GM20431 (cell line): Measurements from ENCODE around the gene PFDN5.
"Not testable (repeated sequence)": the region's sequence is repeated elsewhere in the genome, so short reads cannot be mapped to it uniquely, and the experiment has no call there.

Experiments
- in situ Hi-C: fragments of 300-500 bp; cut with MseI, MboI; formaldehyde crosslinking; loops from one replicate; pipeline ENCODE4 v1.15.0; 2020; ENCODE audit warnings: low sequenced_read_pairs; ENCODE audit not compliant: unreplicated experiment

PFDN5 gene

DNA sequence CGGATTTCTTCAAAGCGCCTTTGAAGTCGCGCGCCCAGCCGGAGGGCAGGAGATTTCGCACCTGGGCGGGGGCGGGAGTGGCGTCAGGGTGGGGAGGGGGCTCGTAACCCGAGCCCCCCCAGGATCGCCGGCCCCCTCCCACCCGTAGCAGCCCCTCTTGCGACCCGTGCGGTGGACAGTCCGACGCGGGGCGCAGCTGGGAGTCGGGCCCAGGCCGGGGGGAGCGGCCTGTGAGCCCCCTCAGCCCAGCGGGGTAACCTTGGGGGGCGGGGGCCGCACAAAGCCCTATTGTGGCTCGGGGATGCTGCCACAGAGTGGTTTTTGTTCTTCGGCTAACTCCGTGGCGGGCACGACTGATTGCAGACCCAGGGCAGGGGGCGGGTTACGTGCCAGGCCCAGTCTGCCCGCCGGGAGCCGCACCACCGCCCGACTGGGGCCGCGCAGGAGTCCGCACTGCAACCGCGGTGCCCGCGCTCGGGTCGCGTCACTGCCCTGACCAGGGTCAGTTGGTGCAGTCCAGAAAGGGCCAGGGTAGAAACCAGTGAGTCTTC is 30.2 kb downstream of the PFDN5 start:
- in situ Hi-C loops, result no loop called here

DNA sequence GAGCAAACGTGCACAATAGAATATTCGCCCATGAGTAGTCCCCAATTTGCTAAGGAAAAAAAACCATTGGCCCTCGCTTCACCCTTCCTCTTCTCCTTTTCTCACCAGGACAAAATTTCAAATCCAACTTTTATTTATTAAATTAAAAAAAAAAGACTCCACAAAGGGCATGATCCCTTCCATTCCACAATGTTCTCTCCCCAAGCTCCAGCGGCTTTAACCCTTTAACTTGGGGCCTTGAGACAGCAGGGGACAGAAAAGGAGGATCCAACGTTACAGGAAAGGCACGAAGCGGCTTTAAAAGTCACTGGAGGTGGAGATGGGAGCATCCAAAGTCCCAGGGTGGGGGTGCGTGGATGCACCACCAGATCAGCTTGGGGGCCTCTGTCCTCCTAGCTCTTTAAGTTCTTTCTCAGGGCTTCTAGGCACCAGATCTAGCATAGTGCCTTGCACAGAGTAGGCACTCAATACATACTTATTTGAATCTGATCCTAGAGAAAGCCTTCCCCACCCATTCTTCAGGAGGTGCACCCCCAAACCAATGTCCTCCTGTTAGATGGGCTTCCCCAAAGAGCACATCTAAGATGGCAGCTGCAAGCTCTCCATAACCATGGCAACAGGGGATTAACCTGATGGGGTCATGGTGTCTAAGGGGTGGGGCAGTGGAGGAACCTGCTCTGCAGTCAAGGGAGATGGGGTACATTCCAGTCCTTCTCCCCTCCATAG is 31.3 kb downstream of the PFDN5 start:
- in situ Hi-C loops, result no loop called here

DNA sequence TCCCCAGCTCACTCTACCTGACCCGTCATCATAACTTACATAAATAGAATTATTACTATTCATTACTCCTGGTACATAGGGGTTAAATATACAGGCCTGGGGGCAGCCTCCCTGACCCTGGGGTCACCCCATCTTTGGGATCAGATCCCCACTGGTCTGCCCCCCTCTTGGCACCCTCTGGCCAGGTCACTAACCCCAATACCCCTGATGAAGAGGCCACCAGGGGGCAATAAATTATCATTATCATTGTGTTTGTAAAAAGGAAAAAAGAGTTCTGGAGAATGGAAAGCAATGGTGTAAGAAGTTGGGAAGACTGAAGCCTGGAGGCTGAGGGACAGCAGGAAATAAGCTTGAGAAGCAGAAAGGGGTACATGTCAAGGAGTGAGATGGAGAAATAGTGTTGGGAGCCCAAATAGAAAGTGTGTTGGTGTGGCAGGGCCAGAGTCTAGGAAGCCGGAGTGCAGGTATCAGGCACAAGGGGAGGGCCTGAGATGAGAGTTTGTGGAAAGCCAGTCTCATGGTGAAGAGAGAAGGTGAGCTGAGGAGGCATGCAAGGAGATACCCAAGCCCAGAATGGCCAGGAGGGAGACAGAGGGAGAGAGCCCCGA is 32.2 kb downstream of the PFDN5 start:
- in situ Hi-C loops, result no loop called here

DNA sequence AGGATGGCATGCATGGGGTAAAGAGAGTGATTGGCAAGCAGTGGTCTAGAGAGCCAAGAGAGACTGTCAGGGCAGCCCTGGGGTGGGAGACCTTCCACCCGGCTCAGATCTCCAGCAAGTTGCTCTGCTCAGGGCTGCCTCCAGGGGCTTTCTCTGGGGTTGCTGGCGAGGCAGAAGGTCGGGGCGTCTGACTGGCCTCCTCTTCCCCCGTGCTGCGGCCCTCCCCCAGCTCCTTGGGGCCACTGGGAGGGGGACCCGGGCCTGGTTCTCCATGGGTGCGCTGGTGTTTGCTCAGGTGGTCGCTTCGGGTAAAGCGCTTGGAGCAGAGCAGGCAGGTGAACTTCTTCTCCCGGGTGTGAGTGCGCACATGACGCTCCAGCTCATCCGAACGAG is 32.7 kb downstream of the PFDN5 start:
- in situ Hi-C loops, result no loop called here

DNA sequence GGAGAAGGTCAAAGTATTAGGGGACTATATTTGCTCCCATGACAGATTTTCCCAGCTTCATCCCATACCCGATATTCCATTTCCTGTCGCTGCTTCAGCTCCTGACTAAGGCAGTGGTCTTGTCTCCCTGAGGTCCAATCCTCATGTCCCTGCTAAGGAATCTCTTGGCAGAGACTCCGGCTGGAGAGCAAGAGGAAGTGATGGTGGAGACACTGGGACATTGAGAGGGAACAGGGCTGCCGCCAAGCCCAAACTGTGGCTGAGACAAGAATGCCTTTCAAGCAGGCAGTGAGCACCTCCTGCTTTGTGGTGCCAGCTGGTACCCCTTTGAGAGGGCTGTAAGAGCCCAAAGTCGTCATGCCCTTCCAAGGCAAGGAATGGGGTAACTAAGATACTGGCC is 35.3 kb downstream of the PFDN5 start:
- in situ Hi-C loops, result no loop called here

DNA sequence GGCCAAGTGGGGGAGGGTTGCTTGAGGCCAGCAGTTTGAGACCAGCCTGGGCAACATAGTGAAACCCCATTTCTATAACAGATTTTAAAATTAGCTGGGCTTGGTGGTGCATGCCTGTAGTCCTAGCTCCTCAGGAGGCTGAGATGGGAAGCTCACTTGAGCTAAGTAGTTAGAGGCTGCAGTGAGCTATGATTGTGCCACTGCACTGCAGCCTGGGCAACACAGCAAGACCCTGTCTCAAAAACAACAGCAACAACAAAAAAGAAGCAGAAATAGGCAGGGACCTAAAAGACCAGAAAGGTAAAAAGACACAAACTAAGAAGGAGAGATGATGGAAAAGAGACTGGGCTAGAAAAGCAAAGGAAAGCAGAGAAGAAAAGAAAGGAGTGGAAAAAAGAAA is 37.0 kb downstream of the PFDN5 start:
- in situ Hi-C loops, result not testable (repeated sequence)

DNA sequence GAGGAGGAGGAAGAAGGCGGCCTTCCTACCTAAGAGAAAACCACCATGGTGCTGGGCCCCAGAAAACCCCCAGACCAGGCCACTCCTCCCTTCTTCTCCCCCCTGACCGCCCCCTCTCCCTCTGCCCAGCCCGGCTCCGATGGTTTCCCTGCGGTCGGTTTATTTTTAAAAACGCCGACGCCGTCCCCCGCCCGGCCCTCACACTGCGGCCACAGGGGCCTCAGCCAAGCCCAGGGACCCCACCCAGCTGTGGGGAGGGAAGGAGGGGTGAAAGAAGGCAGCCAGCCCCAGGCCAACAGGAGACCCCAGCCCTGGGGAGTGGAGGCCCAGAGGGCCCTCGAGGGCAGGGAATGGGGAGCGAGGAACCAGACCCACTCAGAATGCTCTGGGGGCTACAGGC is 37.4 kb downstream of the PFDN5 start:
- in situ Hi-C loops, result no loop called here

DNA sequence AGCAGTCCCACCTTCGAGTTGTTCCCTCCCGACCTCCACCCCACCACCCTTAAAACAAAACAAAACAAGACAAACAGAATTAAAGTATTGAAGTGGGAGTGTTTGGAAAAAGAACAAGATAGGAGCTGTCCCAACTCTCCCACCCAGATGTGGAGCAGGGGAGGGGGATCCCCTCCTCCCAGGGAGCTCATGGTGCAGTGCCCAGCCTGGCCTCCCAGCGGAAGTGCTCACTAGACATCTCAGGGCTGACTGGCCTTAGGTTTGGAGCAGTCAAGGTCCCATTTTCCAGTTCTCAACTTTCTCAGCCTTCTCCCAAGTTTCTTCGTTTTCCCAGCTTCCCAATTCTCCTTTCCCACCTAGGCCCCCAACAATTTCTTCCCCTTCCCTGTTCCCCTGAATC is 37.9 kb downstream of the PFDN5 start:
- in situ Hi-C loops, result no loop called here

DNA sequence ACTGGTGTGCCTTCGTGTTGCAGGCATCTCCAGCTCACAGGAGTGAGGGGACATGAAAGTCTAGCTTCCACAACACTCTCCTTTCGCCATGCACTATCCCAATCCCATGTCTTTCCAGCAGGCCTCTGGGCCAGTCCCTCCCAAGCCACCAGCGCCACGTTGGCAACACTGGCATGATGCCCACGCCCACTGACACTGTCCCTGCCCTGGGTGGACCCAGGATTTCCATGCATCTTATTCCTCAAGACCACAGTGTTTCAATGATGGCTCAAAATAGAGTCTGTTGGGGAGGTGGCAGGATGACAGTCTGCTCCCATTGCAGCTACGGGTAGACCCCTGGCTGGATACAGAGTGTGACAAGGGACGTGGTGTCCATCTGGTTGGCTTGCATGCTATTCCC is 38.5 kb downstream of the PFDN5 start:
- in situ Hi-C loops, result no loop called here

DNA sequence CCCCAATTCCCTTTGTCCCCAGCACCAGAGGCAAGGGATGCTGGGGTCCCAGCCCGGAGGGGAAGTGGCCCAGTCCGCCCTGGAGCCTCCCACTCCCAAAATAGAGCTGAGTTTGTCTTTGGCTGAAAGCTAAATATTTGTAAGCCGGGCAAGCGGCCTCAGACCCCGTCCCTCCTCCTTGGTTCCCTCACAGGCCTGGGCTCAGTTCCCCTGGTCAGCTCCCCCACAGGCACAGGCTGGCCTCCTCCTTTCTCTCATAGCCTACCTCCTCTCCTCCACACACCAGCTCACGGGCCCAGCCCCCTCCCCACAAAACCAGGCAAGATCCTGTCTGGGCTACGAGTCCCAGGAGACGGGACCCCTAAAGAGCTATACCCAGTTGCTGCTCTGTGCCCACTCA is 39.5 kb downstream of the PFDN5 start:
- in situ Hi-C loops, result no loop called here

DNA sequence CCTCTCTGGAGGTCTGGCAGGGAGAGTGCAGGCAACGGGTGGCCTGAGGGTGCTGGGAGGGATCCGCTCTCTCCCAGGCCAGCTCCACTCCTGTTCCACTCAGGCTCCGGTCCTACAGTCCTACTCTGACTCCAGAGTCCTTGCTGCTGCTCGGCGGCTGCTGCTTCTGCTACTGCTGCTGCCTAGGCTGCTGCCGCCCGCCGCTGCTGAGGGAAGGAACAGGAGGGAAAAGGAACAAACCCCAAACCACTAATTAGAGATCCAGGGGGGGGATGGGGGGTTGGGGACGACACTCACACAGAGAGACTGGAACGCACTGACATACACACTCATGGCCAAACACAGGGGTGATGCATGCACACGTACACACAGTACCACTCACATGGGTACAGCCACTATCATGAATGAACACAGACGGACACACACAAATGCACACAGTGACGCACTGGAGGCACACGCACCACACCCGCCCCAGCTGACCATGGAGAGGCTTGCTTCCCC is 40.9 kb downstream of the PFDN5 start, which contains the start of gene SP7:
Gene SP7, minus strand, starts transcription at position 174 of the 501 bp plus-strand sequence. CDS start 708 bp downstream, outside the sequence.
- in situ Hi-C loops, result no loop called here

DNA sequence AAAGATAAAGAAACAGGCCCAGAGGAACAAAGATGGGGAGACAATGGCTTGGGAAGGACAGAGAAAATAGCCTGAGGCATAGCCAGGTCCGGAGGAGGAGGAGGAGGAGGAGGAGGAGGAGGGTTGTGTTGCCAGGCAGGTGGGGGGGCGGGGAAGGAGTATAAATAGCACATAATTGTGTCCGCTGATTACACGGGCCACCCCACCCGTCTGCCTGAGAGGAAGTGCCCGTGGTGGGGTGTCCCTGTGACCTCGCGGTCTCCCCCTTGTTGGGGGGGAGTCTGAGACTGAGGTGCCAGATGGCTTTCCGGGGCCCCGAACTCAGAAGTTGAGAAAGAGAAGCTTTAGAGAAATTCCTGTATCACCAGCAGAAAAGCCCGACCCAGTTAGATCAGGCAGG is 42.7 kb downstream of the PFDN5 start:
- in situ Hi-C loops, result no loop called here

DNA sequence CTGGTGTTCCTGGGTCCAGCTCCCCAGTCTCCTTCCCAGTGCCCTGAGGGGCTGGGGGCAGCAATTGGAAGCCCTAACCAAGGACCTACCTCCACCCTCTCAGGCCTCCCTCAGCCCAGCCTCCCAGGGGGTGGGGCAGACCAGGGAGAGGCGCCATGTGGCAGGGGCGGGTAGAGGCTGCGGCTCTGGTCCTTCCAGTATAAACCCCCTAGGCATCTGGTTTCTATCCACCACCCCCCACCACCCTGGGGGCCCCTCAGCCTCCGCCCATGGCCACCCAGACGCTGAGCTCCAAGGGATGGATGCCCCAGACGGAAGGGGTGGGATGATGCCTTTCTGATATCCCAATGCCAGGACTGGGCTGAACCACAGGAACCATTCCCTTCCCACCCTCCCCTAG is 43.6 kb downstream of the PFDN5 start:
- in situ Hi-C loops, result no loop called here

DNA sequence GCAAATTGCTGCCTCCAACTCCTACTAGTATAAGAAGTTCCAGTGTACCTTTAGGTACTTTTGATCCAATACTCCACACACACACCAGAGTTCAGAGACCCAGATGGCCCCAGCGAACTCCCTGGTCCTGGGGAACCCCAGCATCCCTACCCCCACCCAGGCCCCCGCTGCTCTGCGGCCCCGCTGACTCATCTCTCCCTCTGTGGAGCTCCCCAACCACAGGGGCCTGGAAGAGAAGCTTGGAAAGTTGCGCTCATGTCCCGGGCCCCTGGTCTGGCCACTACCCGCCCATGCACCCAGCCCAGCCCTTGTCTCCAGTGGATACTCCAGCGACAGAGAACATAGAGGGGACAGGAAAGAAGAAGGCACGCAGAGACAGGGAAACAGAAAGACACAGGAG is 45.1 kb downstream of the PFDN5 start:
- in situ Hi-C loops, result no loop called here

DNA sequence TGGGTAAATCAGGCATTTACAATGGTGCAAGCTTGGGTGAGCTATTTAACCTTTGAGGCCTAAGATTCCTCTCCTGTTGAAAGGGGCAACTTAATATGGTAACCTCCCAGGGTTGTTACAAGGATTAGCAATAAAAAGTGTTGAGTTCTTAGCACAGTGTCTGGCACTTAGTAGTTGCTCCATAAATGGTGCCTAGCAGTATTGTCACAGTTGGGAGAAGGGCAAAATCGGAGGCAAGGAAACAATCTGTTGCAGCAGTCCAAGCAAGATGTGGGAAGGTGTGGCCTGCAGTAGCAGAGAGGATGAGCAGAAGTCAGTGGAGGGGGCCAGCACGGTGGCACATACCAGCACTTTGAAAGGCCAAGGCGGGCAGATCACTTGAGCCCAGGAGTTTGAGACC is 48.1 kb downstream of the PFDN5 start:
- in situ Hi-C loops, result no loop called here

DNA sequence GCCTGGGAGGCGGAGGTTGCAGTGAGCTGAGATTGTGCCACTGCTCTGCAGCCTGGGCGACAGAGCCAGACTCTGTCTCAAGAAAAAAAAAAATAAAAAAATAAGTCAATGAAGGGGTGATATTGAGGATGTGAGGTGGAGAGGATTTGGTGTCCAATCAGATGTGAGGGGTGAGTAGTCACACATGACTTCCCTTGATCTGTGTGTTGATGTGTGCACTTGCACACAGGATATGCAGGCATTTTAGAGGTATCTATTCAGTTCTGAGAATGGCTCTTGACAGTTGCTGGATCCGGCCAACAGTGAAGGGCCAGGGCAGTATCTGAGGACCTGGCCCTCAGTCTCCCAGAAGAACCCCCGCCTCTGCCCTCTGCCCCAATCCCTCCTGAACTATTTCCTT is 48.6 kb downstream of the PFDN5 start:
- in situ Hi-C loops, result no loop called here

DNA sequence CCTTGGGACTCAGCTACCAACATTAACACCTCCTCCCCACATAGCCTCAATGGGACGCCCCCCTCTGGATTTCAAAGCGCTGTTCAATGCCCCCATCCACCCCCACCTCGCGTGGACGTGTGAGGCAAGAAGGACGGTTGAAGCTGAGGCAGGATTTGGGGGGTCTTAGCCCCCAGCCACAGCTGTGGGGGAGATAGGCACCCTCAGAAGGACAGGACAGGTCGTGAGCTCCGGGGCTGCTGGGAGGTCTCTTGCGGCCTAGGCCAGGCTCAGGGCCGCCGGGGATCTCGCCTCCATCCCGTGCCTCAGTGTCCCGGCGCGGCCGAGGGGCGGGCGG is 49.1 kb downstream of the PFDN5 start:
- in situ Hi-C loops, result no loop called here

DNA sequence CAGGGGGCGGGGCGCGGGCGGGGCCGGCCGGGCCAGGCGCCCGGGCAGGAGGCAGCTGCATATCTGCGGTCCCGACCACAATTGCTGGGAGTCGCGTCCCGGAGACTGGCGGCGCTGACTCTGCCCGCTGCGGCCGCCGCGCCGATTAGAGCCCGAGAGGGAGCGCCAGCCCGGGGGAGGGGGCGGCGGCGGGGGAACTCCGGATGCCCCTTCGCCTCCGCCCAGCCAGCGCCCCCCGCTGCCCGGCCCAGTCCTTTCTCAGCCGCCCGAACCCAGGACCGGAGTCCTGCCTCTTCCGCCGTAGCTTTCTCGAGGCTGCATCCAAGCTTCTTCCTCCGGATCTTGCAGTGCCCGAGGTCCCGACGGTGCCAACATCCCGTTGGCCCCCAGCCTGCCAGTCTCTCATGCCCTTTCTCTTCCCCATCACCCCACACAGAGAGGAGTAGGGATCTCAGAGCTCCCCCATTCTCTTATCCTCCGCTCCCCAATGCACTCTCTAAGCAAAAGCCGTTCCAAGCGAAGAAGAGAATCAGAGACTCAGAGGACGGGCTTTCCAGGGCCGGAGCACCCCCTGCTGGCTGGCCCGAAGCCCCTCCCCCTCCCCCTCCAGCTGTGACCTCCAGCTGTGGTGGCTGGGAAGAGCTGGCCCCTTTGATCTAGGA is 49.6 kb downstream of the PFDN5 start:
- in situ Hi-C loops, result no loop called here

DNA sequence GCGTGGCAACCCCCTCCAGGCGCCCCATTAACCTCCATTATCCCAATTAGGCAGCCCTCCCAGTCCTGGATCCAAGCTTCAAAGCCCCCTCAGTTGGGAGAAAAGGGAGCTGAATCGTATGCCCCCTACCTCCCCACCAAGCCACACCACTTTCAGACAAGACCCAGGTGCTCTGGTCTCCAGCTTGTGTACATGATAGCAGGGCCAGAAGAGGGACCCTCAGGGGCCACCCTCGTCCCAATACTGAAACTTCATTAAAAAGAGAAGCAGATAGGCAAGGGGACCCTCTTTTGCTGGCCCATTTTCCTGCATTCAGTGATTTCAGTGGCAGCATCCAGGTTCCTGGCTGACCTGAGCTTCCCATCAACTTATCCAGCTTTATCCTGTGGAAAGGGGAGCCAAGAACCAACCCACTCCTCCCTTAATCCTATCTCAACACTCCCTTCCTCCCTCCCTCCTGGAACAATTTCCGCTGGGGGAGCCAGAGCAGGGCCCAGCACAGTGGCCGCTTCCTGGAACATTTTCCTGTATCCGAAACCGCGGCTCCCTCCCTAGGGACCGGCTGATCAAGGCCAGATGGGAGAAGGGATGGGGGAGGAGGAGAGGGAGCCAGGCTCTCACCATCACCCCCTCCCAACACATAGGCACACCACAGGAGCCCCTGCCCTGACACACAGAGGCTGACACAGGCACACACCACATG is 50.3 kb downstream of the PFDN5 start:
- in situ Hi-C loops, result no loop called here

DNA sequence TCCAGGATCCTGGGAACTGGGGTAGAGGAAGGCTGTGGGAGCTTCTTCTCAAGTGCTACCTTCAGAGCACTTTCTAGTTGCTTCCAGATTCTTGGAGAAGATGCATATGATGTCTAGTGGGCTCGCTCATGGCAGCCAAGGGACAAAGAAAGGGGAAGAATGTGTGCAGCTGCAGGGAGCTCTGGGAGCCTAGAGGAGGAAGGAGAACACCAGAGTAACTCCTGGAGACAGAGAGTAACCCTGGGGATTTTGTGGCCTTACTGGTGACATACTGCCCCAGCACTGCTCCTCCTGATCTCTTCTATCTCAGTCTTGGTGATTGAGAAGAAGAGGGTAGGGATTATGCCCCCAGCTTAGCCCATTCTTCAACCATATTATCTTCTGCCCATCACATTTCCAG is 51.1 kb downstream of the PFDN5 start:
- in situ Hi-C loops, result no loop called here

DNA sequence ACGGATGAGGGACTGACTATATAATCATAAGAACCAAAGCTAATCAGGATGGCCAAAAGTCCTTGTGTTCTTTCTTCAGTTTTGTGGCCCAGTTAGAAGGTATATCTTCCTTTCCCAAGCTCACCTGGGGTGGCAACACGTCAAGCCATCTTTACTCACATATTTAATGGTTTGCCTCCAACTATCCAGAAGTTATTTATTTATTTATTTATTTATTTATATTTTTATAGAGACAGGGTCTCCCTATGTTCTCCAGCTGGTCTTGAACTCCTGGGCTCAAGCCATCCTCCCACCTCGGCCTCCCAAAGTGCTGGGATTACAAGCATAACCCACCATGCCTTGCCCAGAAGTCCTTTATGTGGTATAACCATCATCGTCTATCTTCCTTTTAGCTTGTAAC is 52.6 kb downstream of the PFDN5 start:
- in situ Hi-C loops, result no loop called here
